Neural progenitor cell (in vitro differentiated cells): Measurements from ENCODE around the gene TEX54. TPM values are rescaled to one million over a fixed set of nuclear protein-coding genes. Genes with fewer than 3 reads are reported as not detected.

Source experiments
- DNase-seq: peaks from one replicate; pipeline ENCODE4 v3.0.0-alpha.2; 2016; ENCODE audit warnings: low spot score
- H2AFZ ChIP-seq: fragments of 200-600 bp; sonication (generic); replicated peaks from 2 replicates; pipeline ENCODE4 v1.6.1; 2016; ENCODE audit warnings: antibody characterized with exemption
- H3F3A ChIP-seq: fragments of 200-600 bp; sonication (generic); 2 replicates; pipeline ENCODE4 v1.6.1; 2016; ENCODE audit warnings: antibody characterized with exemption, low read depth
- H3K27ac ChIP-seq: fragments of 200-600 bp; sonication (generic); 2 replicates; pipeline ENCODE4 v1.5.1; 2016; ENCODE audit warnings: mild to moderate bottlenecking
- H3K27me3 ChIP-seq: fragments of 200-600 bp; sonication (generic); 2 replicates; pipeline ENCODE4 v1.6.1; 2016; ENCODE audit warnings: mild to moderate bottlenecking, moderate library complexity
- H3K36me3 ChIP-seq: fragments of 200-600 bp; sonication (generic); 2 replicates; pipeline ENCODE4 v1.5.1; 2016
- H3K4me1 ChIP-seq: fragments of 200-600 bp; sonication (generic); 2 replicates; pipeline ENCODE4 v1.6.1; 2016; ENCODE audit warnings: mixed run types
- H3K4me2 ChIP-seq: fragments of 200-600 bp; sonication (generic); 2 replicates; pipeline ENCODE4 v1.6.1; 2016
- H3K4me3 ChIP-seq: fragments of 200-600 bp; sonication (generic); 2 replicates; pipeline ENCODE4 v1.5.1; 2016
- H3K79me2 ChIP-seq: fragments of 200-600 bp; sonication (generic); 2 replicates; pipeline ENCODE4 v1.6.1; 2016; ENCODE audit warnings: low read depth
- H3K9ac ChIP-seq: fragments of 200-600 bp; sonication (generic); 2 replicates; pipeline ENCODE4 v1.6.1; 2016
- H3K9me3 ChIP-seq: fragments of 200-600 bp; sonication (generic); 2 replicates; pipeline ENCODE4 v1.5.1; 2016; ENCODE audit warnings: low read depth
- H4K20me1 ChIP-seq: fragments of 200-600 bp; sonication (generic); 2 replicates; pipeline ENCODE4 v1.6.1; 2016; ENCODE audit warnings: low read depth
- H3K27ac Mint-ChIP-seq: 3 replicates; pipeline ENCODE4 v1.8.0; 2021; ENCODE audit warnings: mixed read lengths
- H3K27me3 Mint-ChIP-seq: 2 replicates; pipeline ENCODE4 v1.8.0; 2022; ENCODE audit warnings: low read depth, mild to moderate bottlenecking, inconsistent platforms, moderate library complexity, mixed read lengths; ENCODE audit not compliant: insufficient read depth
- H3K36me3 Mint-ChIP-seq: 3 replicates; pipeline ENCODE4 v1.8.0; 2021; ENCODE audit warnings: mixed read lengths
- H3K4me1 Mint-ChIP-seq: 3 replicates; pipeline ENCODE4 v1.8.0; 2021; ENCODE audit warnings: mixed read lengths
- H3K4me3 Mint-ChIP-seq: 3 replicates; pipeline ENCODE4 v1.8.0; 2021; ENCODE audit warnings: mild to moderate bottlenecking, moderate library complexity, mixed read lengths
- H3K9me3 Mint-ChIP-seq: 3 replicates; pipeline ENCODE4 v1.8.0; 2020; ENCODE audit warnings: mixed read lengths
- EZH2 ChIP-seq: fragments of 200-600 bp; sonication (generic); IDR thresholded peaks from 2 replicates; pipeline ENCODE4 v1.6.1; 2017; ENCODE audit warnings: antibody characterized with exemption, mild to moderate bottlenecking, moderate library complexity
- EZH2phosphoT487 ChIP-seq: fragments of 200-600 bp; sonication (generic); IDR thresholded peaks from 2 replicates; pipeline ENCODE4 v1.6.1; 2017; ENCODE audit warnings: antibody characterized with exemption
- total RNA-seq: library from RNA; depleted of rRNA; stranded (reverse); fragments of >200 nt; gene quantifications from 2 replicates; pipeline ENCODE4 v1.2.3, GENCODE V29; 2015; ENCODE audit warnings: low replicate concordance
- TF ChIP-seq, protein P1 (sequence below): fragments of 200-600 bp; sonication (generic); IDR thresholded peaks from 2 replicates; pipeline ENCODE4 v1.5.1; 2017; ENCODE audit warnings: antibody characterized with exemption, mild to moderate bottlenecking

Gene TEX54
- total RNA-seq, 1 donor from 2014 or later: not detected

DNA sequence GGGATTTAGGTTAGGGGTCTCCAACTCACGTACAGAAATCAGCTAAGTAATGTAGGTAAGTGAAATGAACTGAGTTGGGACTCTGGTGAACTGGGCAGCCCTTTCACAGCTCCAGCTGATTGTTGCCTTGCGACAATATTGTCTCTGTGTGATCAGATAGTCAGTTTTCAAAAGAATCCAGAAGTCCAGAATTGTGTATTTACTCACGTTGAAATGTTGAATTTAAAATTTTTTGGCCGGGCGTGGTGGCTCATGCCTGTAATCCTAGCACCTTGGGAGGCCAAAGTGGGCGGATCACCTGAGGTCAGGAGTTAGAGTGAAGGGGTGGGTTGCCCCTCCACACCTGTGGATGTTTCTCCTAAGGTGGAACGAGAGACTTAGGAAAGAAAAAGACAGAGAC, 25.6 kb upstream of the TEX54 start:
- H3K4me1 Mint-ChIP-seq: peaks cover 64% of the 10 kb centered on the region
- H3K27me3 Mint-ChIP-seq: peaks cover 6% of the 10 kb centered on the region

DNA sequence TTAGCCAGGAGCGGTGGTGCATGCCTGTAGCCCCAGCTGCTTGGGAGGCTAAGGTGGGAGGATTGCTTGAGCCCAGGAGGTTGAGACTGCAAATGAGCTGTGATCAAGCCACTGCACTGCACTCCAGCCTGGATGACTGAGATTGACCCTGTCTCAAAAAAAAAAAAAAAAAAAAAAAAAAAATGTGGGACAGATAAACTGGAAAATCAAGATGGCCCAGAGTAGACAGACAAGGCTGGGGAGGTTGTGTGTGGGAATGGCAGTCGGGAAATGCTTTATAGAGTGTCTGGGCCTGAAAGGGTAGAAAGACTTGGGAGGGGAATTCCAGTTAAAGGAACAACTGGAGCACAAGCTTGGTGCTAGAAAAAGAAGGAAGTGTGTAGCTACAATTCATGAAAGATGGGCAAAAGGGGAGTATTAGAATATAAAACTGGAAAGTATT, 24.9 kb upstream of the TEX54 start:
- Mint-ChIP-seq H3K27ac (peak overlapping the region; percentile 64), H3K4me1 (peaks cover 67% of the 10 kb centered on the region), H3K4me3 (peak overlapping the region; percentile 99), H3K9me3 (no peaks in the 10 kb centered on the region), H3K27me3 (peaks cover 6% of the 10 kb centered on the region), H3K36me3 (peaks cover 38% of the 10 kb centered on the region)
- Histone ChIP-seq H3K27me3 (no peaks in the 10 kb centered on the region), H2AFZ (no peak overlapping the region), H4K20me1 (peaks cover 59% of the 10 kb centered on the region), H3K36me3 (peaks cover 25% of the 10 kb centered on the region), H3K27ac (no peak overlapping the region), H3K9ac (no peak overlapping the region), H3K4me2 (peak overlapping the region; percentile 91), H3K4me1 (peaks cover 30% of the 10 kb centered on the region), H3K4me3 (peak overlapping the region; percentile 87), H3F3A (peaks cover 71% of the 10 kb centered on the region), H3K9me3 (no peaks in the 10 kb centered on the region), H3K79me2 (peaks cover 100% of the 10 kb centered on the region)
- TF ChIP-seq EZH2: no peak
- TF ChIP-seq, protein P1, sequence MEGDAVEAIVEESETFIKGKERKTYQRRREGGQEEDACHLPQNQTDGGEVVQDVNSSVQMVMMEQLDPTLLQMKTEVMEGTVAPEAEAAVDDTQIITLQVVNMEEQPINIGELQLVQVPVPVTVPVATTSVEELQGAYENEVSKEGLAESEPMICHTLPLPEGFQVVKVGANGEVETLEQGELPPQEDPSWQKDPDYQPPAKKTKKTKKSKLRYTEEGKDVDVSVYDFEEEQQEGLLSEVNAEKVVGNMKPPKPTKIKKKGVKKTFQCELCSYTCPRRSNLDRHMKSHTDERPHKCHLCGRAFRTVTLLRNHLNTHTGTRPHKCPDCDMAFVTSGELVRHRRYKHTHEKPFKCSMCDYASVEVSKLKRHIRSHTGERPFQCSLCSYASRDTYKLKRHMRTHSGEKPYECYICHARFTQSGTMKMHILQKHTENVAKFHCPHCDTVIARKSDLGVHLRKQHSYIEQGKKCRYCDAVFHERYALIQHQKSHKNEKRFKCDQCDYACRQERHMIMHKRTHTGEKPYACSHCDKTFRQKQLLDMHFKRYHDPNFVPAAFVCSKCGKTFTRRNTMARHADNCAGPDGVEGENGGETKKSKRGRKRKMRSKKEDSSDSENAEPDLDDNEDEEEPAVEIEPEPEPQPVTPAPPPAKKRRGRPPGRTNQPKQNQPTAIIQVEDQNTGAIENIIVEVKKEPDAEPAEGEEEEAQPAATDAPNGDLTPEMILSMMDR: no peak
- no peak for TF ChIP-seq EZH2phosphoT487
- DNase-seq: no peak

More for the DNA sequence above, 25.6 kb upstream of the TEX54 start:
- Histone ChIP-seq H3K4me1 (peaks cover 23% of the 10 kb centered on the region), H2AFZ (no peak overlapping the region), H3K27ac (no peak overlapping the region), H3K4me2 (peak overlapping the region; percentile 91), H3K79me2 (peaks cover 100% of the 10 kb centered on the region), H4K20me1 (peaks cover 58% of the 10 kb centered on the region), H3K36me3 (peaks cover 19% of the 10 kb centered on the region), H3F3A (peaks cover 64% of the 10 kb centered on the region), H3K27me3 (no peaks in the 10 kb centered on the region), H3K9ac (no peak overlapping the region), H3K4me3 (peak overlapping the region; percentile 87), H3K9me3 (no peaks in the 10 kb centered on the region)
- H3K27ac Mint-ChIP-seq: peak overlapping the region; percentile 64
- no peak for DNase-seq
- H3K9me3 Mint-ChIP-seq: no peaks in the 10 kb centered on the region
- no peak for TF ChIP-seq EZH2
- TF ChIP-seq EZH2phosphoT487: no peak
- TF ChIP-seq, protein P1: no peak
- peak overlapping the region; percentile 99 for H3K4me3 Mint-ChIP-seq
- peaks cover 34% of the 10 kb centered on the region for H3K36me3 Mint-ChIP-seq

DNA sequence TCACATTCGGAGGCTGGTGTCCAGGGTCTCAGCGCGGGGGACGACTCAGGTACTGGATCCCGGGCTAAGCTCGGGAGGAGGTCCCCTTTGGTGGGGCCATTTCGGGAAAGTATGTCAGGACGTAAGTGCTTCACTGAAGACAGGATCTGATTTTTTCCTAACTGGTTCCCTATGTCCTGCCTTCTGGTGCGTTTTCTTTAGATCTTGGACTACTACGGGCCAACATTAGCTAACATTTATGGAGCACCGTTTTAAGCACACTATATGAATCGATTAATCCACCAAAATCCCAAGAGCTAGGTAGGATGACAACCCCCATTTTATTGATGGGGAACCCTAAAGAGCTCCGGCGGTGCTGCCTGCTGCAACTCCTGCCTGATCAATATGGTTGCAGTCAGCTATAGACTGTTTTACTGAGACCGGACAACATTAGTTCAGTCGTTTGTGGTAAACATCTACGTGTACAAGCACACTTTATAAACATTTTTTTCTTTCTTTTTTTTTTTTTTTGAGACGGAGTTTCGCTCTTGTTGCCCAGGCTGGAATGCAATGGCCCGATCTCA, 23.8 kb upstream of the TEX54 start:
- TF ChIP-seq EZH2phosphoT487 (no peak), EZH2 (peak; percentile 22)
- Mint-ChIP-seq H3K4me1 (peaks cover 67% of the 10 kb centered on the region), H3K4me3 (peak overlapping the region; percentile 99), H3K36me3 (peaks cover 43% of the 10 kb centered on the region), H3K27ac (peak overlapping the region; percentile 98), H3K27me3 (peaks cover 9% of the 10 kb centered on the region), H3K9me3 (no peaks in the 10 kb centered on the region)
- H3K36me3 ChIP-seq: peaks cover 33% of the 10 kb centered on the region
- H3K27ac ChIP-seq: peak overlapping the region; percentile 75
- H4K20me1 ChIP-seq: peaks cover 60% of the 10 kb centered on the region
- peaks cover 96% of the 10 kb centered on the region for H3K79me2 ChIP-seq
- peak overlapping the region; percentile 76 for H3K9ac ChIP-seq
- H3K4me2 ChIP-seq: peak overlapping the region; percentile 91
- no peaks in the 10 kb centered on the region for H3K27me3 ChIP-seq
- no peaks in the 10 kb centered on the region for H3K9me3 ChIP-seq
- no peak for DNase-seq
- peaks cover 72% of the 10 kb centered on the region for H3F3A ChIP-seq
- H2AFZ ChIP-seq: peak overlapping the region; percentile 40
- peaks cover 26% of the 10 kb centered on the region for H3K4me1 ChIP-seq
- H3K4me3 ChIP-seq: peak overlapping the region; percentile 87
